OCI-LY3 (cell line): Measurements from ENCODE around the gene TXN2.
A peak's percentile ranks its signal among the peaks of the same experiment; 100 is the strongest.

Experiments
- H2AFZ ChIP-seq: fragments of 200-600, 300-600 bp; shearing (Covaris generic); 2 replicates; pipeline ENCODE4 v1.6.0; 2014; ENCODE audit warnings: antibody characterized with exemption, low read depth, low read length
- H3K27ac ChIP-seq: fragments of 200-600, 300-600 bp; sonication (generic); 2 replicates; pipeline ENCODE4 v1.5.1; 2014; ENCODE audit warnings: mild to moderate bottlenecking, low read length, moderate library complexity, mixed read lengths
- H3K27me3 ChIP-seq: fragments of 200-600, 300-600 bp; sonication (generic); 2 replicates; pipeline ENCODE4 v1.6.1; 2014; ENCODE audit warnings: low read depth, low read length, mixed read lengths
- H3K36me3 ChIP-seq: fragments of 200-600, 300-600 bp; sonication (generic); replicated peaks from 2 replicates; pipeline ENCODE3; 2014; ENCODE audit warnings: low read depth, low read length, mixed read lengths
- H3K4me1 ChIP-seq: fragments of 300-600, 200-600 bp; sonication (generic); 2 replicates; pipeline ENCODE4 v1.6.1; 2014; ENCODE audit warnings: low read length, mixed read lengths
- H3K4me2 ChIP-seq: fragments of 200-600, 300-600 bp; sonication (generic); 2 replicates; pipeline ENCODE4 v1.6.1; 2014; ENCODE audit warnings: low read length, mixed read lengths
- H3K4me3 ChIP-seq: fragments of 300-600, 200-600 bp; sonication (generic); 2 replicates; pipeline ENCODE4 v1.5.1; 2014; ENCODE audit warnings: antibody characterized with exemption, mild to moderate bottlenecking, low read length, moderate library complexity
- H3K79me2 ChIP-seq: fragments of 300-600, 200-600 bp; shearing (Covaris generic); 2 replicates; pipeline ENCODE4 v1.6.1; 2014; ENCODE audit warnings: mild to moderate bottlenecking, low read length, mixed read lengths
- H3K9ac ChIP-seq: fragments of 300-600, 200-600 bp; shearing (Covaris generic); 2 replicates; pipeline ENCODE4 v1.6.0; 2014; ENCODE audit warnings: mild to moderate bottlenecking, low read length, moderate library complexity
- H3K9me3 ChIP-seq: fragments of 200-600, 300-600 bp; shearing (Covaris generic); 2 replicates; pipeline ENCODE4 v1.6.1; 2014; ENCODE audit warnings: low read length, mixed read lengths; ENCODE audit not compliant: insufficient read depth
- H4K20me1 ChIP-seq: fragments of 200-600, 300-600 bp; sonication (generic); 2 replicates; pipeline ENCODE4 v1.6.1; 2016; ENCODE audit warnings: low read length, mixed read lengths; ENCODE audit not compliant: insufficient read depth
- EZH2phosphoT487 ChIP-seq: fragments of 200-600 bp; shearing (Covaris generic); IDR thresholded peaks from 2 replicates; pipeline ENCODE4 v1.6.1; 2018; ENCODE audit warnings: antibody characterized with exemption, mixed run types, low read depth
- TF ChIP-seq, protein P1 (sequence below): fragments of 200-600, 300-600 bp; sonication (generic); IDR thresholded peaks from 2 replicates; pipeline ENCODE4 v1.5.1; 2014; ENCODE audit warnings: antibody characterized with exemption, low read length, low read depth

TXN2 gene

DNA sequence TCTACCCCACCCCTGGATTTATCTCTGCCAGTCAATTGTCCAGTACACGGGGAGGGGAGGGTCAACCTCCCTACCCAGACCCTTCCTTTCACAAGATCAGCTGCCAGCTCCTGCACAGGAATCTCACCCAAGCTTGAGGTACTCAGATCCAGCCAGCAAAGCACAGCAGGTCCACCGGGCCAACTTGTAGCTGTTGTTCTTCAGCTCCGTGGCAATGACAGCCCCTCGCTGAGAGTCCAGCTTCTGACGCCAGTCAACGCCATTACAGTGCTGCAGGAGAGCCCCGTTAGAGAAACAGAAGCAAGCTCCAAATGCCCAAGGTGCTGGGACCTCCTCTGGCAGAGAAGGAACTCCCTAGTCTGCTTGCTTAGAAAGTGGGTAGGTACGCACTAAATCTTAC is 30.9 kb upstream of the TXN2 start:
- no peaks in the 10 kb centered on the region for H3K79me2 ChIP-seq
- 0 out of 2 replicates have a peak, but pooled peaks cover 4% of the 10 kb centered on the region for H4K20me1 ChIP-seq
- no peak overlapping the region for H3K9ac ChIP-seq
- no peak overlapping the region for H3K27ac ChIP-seq
- no peak overlapping the region for H3K4me3 ChIP-seq
- no peak overlapping the region for H2AFZ ChIP-seq
- H3K4me1 ChIP-seq: peaks cover 2% of the 10 kb centered on the region; the same call in 1 of the 2 replicates
- H3K27me3 ChIP-seq: no peaks in the 10 kb centered on the region
- H3K36me3 ChIP-seq: peaks cover 61% of the 10 kb centered on the region
- H3K4me2 ChIP-seq: no peak overlapping the region
- TF ChIP-seq, protein P1, sequence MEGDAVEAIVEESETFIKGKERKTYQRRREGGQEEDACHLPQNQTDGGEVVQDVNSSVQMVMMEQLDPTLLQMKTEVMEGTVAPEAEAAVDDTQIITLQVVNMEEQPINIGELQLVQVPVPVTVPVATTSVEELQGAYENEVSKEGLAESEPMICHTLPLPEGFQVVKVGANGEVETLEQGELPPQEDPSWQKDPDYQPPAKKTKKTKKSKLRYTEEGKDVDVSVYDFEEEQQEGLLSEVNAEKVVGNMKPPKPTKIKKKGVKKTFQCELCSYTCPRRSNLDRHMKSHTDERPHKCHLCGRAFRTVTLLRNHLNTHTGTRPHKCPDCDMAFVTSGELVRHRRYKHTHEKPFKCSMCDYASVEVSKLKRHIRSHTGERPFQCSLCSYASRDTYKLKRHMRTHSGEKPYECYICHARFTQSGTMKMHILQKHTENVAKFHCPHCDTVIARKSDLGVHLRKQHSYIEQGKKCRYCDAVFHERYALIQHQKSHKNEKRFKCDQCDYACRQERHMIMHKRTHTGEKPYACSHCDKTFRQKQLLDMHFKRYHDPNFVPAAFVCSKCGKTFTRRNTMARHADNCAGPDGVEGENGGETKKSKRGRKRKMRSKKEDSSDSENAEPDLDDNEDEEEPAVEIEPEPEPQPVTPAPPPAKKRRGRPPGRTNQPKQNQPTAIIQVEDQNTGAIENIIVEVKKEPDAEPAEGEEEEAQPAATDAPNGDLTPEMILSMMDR: no peak
- TF ChIP-seq EZH2phosphoT487: no peak
- H3K9me3 ChIP-seq: no peaks in the 10 kb centered on the region

GRCh38 chr22:36510966-36511881 is 29.8 kb upstream of the TXN2 start:
- H3K27ac ChIP-seq: no peak overlapping the region
- H3K9ac ChIP-seq: no peak overlapping the region
- no peak overlapping the region for H3K4me2 ChIP-seq
- H3K79me2 ChIP-seq: peaks cover 2% of the 10 kb centered on the region
- H3K4me3 ChIP-seq: no peak overlapping the region
- no peak overlapping the region for H2AFZ ChIP-seq
- no peaks in the 10 kb centered on the region for H3K9me3 ChIP-seq
- H3K27me3 ChIP-seq: no peaks in the 10 kb centered on the region
- TF ChIP-seq, protein P1: peak; percentile 51
- TF ChIP-seq EZH2phosphoT487: no peak
- H3K36me3 ChIP-seq: peaks cover 50% of the 10 kb centered on the region
- peaks cover 8% of the 10 kb centered on the region; the same call in 1 of the 2 replicates for H3K4me1 ChIP-seq
- H4K20me1 ChIP-seq: 0 out of 2 replicates have a peak, but pooled peaks cover 4% of the 10 kb centered on the region

DNA sequence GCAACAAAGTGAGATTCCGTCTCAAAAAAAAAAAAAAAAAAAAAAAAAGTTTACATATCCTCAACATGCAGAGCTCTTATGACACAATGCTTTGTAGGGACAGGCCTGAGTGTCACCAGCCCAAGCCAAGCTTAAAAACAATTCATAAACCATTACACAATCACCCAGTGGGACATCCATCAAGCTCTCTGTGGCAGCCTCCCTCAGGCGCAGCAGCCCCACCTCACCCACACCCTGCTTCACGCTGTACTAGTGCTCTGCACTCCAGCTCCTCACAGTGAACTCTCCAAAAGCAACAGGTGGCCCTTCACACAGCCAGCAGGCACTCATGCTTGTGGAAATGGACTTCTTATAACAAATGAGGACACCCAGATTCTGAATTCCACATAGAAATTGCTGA is 28.9 kb upstream of the TXN2 start:
- H3K9me3 ChIP-seq: no peaks in the 10 kb centered on the region
- H3K27me3 ChIP-seq: no peaks in the 10 kb centered on the region
- H3K4me2 ChIP-seq: no peak overlapping the region
- TF ChIP-seq, protein P1: no peak
- no peak for TF ChIP-seq EZH2phosphoT487
- H3K27ac ChIP-seq: no peak overlapping the region
- H3K4me1 ChIP-seq: peaks cover 10% of the 10 kb centered on the region; the same call in 1 of the 2 replicates
- no peak overlapping the region for H3K9ac ChIP-seq
- H4K20me1 ChIP-seq: 0 out of 2 replicates have a peak, but pooled peaks cover 4% of the 10 kb centered on the region
- no peak overlapping the region for H3K4me3 ChIP-seq
- no peak overlapping the region for H2AFZ ChIP-seq
- H3K36me3 ChIP-seq: peaks cover 45% of the 10 kb centered on the region
- peaks cover 8% of the 10 kb centered on the region for H3K79me2 ChIP-seq

- peak overlapping the region; percentile 69 for H3K4me2 ChIP-seq
- 0 out of 2 replicates have a peak, but pooled peaks cover 4% of the 10 kb centered on the region for H4K20me1 ChIP-seq
- peaks cover 14% of the 10 kb centered on the region for H3K79me2 ChIP-seq
- H3K4me1 ChIP-seq: peaks cover 10% of the 10 kb centered on the region; the same call in 1 of the 2 replicates
- peak overlapping the region; percentile 6; the same call in 1 of the 2 replicates for H3K27ac ChIP-seq
- 0 out of 2 replicates have a peak overlapping the region, but pooled peaks have one; percentile 24 for H2AFZ ChIP-seq
- peak overlapping the region; percentile 81 for H3K4me3 ChIP-seq
- peak overlapping the region; percentile 55; the same call in 1 of the 2 replicates for H3K9ac ChIP-seq
- H3K27me3 ChIP-seq: no peaks in the 10 kb centered on the region
- peaks cover 24% of the 10 kb centered on the region for H3K36me3 ChIP-seq
- TF ChIP-seq, protein P1: no peak
- no peak for TF ChIP-seq EZH2phosphoT487
- no peaks in the 10 kb centered on the region for H3K9me3 ChIP-seq
Measured at GRCh38 chr22:36507518-36508010, 26.1 kb upstream of the TXN2 start.
